ENCODE results near the gene MYOF.
"Not testable (repeated sequence)": the region's sequence is repeated elsewhere in the genome, so short reads cannot be mapped to it uniquely, and the experiment has no call there.

MYOF gene

GRCh38 chr10:93422118-93422517 is 60.0 kb downstream of the MYOF start:
- no peak for DNase-seq (ENCODE audit: low read depth in 2 of 2)

- no peak for DNase-seq (ENCODE audit: low read depth in 2 of 2)
Observed at GRCh38 chr10:93420944-93421825, 60.9 kb downstream of the MYOF start.

DNA sequence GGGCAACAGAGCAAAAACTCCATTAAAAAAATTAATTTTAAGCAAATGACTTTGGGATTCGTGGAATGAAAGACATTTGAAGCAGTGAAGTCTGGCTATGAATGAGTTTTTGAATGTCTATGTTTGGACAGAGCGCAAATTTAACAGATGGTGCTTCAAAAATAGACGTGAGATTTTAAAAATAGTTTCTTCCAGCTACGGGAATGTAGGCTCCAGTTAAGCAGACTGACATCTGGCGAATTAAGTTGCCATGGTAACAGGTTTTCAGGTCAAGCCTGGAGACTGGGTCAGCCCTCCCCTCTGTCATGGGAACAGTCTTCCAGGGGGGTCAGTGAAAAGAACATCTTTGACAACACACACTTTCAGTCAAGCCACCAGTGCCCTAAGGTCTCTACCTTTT is 62.0 kb downstream of the MYOF start:
- peak in 1 of 2 experiments; percentile 48 for DNase-seq (ENCODE audit: low read depth in 2 of 2)

GRCh38 chr10:93419016-93419415 is 63.1 kb downstream of the MYOF start:
- DNase-seq (ENCODE audit: low read depth in 2 of 2): not testable (repeated sequence)

DNA sequence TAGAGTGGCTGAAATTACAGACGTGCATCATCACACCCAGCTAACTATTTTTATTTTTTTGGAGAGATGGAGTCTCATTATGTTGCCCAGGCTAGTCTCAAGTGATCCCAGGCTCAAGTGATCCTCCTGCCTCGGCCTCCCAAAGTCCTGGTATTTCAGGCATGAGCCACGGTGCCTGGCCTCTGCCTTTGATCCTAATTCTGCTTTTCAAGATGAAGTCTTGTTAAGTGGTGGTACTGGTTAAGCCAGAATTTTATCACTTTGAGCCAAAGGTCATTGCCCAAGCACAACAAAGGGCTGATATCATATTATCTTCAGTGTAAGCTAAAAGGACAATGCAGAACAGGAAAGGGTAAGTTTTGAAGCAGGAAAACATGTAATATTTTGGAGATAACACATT is 64.2 kb downstream of the MYOF start:
- no peak for DNase-seq (ENCODE audit: low read depth in 2 of 2)

DNA sequence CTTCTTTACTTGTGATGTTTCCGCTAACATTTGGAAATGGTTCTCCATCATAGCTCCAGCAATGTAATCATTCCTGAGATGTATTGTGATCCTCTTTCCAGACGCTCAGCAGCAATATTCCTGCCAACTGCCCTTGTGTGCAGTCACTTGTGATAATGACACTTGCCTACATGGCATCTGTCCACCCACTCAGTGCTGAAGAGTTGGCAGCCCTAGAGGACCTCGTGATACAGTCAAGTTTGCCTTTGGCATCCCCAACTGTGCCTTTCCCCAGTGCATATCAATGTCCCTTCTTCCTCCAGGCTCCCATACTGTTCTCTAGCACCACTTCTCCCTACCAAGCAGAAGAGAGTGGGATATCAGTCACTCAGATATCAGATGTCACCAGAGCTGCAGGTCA is 64.9 kb downstream of the MYOF start:
- DNase-seq (ENCODE audit: low read depth in 2 of 2): no peak

GRCh38 chr10:93416824-93417223 is 65.3 kb downstream of the MYOF start:
- no peak for DNase-seq (ENCODE audit: low read depth in 2 of 2)

DNA sequence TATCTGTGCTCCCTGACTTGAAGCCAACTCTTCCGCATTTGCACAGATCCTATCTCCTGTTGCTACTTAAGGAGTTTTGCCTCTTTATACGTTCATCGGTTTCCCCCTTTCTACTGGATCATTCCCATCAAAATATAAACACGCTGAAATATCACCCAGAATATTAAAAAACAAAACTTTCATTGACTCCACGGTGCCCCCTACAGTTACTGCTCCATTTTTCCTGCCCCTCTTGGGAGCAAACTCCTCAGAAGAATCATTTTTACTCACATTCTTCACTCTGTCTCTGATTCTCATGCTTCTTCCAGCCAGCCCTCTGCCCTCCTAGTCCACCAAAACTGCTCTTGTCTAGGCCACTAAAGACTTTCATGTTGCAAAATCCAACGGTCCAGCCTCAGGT is 66.4 kb downstream of the MYOF start:
- DNase-seq (ENCODE audit: low read depth in 2 of 2): no peak

DNA sequence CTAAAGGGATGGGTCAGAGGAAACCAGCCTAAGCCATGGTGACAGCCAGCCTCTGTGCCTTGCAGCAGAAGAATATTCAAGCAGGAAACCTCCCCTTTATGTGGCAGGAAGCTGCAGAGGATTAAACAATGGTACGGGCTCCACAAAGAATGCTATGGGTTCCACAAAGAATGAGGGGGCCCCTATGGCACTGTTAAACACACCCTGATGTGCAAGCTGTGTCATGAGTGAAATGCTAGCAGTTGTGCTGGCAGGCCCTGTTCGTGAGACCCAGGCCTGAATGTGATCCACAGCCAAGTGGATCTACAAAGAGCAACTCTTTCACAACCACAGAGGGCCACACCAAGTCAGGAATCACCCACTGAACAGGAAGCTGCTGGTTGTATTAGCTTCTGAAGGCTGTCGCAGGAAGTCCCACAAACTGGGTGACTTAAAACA is 68.9 kb downstream of the MYOF start:
- no peak for DNase-seq (ENCODE audit: low read depth in 2 of 2)

DNA sequence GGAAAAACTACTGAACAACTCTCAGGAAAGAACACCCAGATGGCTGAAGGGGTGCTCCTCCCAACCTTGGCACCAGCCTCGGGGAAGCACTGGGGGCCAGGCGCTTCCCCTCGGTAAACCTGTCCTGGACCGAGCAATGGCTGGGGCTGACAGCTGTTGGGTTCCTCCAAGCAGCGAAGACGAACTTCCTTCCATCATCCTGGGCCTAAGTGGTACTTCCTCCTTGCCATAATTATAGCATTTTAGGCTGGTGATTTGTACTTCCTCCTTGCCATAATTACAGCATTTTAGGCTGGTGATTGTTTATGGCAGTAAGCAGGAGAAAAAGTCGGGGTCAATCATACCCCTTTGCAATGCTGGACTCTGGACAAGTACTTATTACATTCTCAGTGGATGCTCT is 69.3 kb downstream of the MYOF start:
- no peak for DNase-seq (ENCODE audit: low read depth in 2 of 2)

DNA sequence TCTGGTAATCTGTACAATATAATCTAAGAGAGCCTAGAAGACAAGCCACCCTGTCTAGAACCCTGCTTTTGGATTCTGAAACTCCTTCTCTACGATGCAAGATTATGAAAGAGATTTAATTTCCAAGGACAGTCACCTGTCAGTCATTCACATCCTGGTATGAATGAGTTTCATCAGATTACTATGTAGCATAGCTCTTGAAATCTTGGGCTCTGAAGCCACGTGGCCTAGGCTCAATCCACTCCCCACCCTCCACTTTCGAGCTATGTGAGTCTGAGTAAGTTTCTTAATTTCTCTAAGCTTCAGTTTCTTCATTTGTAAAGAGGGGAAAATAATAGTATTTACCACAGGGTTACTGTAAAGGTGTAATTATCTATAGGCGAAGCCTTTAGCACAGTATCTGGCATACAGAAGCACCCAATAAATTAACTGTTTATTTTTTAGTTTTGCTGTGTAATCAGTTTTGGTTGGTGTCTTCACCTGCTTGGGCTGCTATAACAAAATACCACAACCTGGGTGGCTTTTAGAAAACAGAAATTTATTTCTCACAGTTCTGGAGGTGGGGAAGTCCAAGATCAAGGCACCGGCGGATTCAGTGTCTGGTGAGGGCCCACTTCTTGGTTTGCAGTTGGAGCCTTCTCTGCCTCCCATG is 71.3 kb downstream of the MYOF start:
- no peak for DNase-seq (ENCODE audit: low read depth in 2 of 2)

- DNase-seq (ENCODE audit: low read depth in 2 of 2): no peak
Observed at GRCh38 chr10:93408783-93409182, 73.4 kb downstream of the MYOF start.

DNA sequence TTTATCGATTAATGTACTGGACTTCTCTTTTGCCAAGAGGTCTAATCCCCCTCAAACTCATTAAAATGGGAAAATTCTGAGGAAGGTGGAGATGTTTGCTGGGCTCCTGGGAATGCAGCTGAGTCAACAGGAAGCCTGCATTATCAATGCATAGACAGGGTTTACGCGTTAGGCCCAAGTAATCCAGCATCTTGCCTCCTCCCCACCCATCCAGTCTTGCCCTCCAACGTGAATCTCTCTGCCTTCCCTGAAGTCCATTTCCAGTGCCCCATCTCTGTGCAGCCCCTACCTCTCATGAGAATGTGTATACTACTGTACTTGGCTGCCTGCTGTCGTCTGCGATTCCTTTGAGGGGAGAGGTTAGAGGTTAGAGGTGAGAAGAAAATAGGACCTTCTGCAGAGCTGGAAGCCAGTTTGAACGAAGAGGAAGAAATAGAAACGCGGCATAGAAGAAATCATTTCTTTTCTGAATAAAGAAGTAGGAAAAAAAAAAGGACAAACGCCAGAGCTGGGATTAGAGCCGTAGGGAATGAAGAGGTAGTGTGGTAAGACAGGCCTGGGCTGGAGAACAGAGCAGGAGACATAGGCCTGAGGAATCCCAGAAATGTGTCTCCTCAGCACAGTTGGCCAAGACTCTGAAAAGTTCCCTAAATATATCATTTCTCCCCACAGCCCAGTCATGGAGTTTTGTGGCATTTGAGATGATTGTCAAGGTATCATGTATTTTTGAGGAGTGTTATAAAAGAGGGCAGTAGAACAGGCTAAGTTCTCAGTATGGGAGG is 75.6 kb downstream of the MYOF start:
- no peak for DNase-seq (ENCODE audit: low read depth in 2 of 2)

GRCh38 chr10:93404048-93404354 is 78.1 kb downstream of the MYOF start:
- DNase-seq (ENCODE audit: low read depth in 2 of 2): no peak

GRCh38 chr10:93403152-93404047 is 78.7 kb downstream of the MYOF start:
- no peak for DNase-seq (ENCODE audit: low read depth in 2 of 2)

GRCh38 chr10:93402192-93402591 is 79.9 kb downstream of the MYOF start:
- no peak for DNase-seq (ENCODE audit: low read depth in 2 of 2)

GRCh38 chr10:93398528-93398927 is 83.6 kb downstream of the MYOF start:
- no peak for DNase-seq (ENCODE audit: low read depth in 2 of 2)

DNA sequence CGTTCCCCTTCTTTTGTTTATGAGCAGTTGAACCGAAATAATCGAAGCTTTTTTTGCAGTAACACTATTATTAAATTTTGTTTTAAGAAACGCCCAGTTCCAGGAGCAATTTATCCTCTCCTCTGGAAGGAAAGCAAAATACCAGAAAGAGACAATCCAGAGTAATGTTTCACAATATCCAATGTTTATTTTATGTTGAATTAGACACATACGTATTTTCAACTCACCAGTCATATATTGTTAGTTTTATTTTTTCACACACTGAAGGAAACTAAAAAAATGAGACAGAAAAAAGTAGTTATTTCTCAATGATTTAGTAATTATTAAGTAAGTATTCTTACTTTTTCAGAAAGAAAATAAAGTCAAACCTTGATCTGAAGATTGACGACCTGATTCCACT is 85.1 kb downstream of the MYOF start:
- DNase-seq (ENCODE audit: low read depth in 2 of 2): no peak

DNA sequence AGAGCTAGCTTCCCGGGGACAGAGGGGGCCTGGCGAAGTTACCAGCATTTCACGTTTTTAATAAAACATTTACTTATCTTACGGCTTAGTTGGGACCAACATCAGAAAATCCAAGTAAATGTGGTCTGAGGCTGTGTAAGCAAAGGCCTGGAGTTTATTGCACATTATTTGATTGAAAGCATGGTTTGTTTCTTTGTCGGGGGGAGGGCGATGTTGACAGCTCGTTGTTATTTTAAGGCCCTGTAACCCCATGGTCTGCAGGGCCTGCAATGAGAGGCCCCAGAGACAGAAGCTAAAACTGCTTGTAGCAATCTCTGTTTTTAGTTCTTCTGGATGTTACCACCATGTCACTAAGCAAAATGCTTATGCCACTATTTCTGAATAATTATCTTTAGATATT is 88.9 kb downstream of the MYOF start:
- no peak for DNase-seq (ENCODE audit: low read depth in 2 of 2)

DNA sequence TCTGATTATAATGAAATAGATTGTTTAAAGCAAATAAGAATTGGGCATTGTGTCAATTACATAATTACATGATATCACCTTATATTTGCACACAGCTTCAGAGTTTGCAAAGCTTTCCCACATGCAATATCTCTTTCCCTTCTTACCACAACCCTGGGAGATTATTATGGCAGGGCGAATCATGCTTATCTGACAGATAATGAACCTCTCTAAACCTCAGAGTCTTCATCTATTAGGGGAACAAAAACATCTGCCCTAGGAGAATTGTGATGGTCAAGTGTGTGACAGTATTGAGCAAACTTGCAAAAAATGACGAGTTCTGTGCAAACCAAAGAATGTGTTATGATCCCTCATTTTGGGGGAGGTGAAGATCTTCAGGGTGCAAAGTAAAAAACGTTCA is 90.0 kb downstream of the MYOF start:
- no peak for DNase-seq (ENCODE audit: low read depth in 2 of 2)

DNA sequence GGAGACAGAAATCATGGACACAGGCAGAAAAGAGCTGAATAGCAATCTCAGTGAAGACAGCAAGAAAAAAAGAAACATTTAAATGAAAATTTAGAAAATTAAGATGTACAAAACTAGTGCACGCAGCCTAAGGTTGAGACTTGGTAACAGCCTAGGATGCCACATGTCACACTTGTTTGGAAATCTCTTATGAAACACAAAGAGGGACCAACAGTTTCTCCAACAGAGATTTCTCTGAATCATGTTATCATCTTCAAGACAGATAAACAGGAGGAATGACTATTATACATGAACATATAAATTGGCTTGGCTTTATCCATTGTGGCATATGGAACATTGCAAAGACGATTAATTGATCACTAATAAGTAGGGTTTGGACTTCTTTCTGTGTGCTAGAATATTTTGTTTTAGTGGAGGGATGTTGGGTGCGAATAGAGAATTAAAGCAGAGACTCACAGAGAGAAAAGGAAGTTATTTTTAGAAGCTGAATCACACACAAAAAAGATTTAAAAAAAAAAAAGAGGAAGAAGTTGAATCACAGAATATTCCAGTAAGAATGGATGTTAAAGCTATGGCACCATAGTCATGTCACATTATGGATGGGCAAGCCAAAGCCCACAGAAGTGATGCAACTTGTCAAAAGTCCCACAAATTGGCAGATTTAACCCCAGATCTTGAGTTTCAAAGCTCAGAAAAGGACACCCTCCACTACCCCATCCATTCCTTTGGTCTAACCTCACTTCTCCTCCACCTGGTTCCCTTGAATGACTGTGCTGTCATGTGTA is 91.6 kb downstream of the MYOF start:
- DNase-seq (ENCODE audit: low read depth in 2 of 2): no peak
